Testis (tissue), 2 donors: ENCODE results near the gene ZSWIM5.

ENCODE experiments used
- POLR2A ChIP-seq: fragments of 450-650 bp; IDR thresholded peaks from one replicate; pipeline ENCODE4 v1.6.1; 2017; ENCODE audit warnings: antibody characterized with exemption, mild to moderate bottlenecking, moderate library complexity
- TF ChIP-seq, protein P1 (sequence below), 3 experiments: fragments of 450-650 bp in 2 of 3; fragments of 200-600 bp in 1 of 3; sonication (generic) in 1 of 3; IDR thresholded peaks; one replicate each; pipeline ENCODE4 v1.5.1; 2016 to 2019; ENCODE audit warnings: antibody characterized with exemption in 3 of 3, mild to moderate bottlenecking in 2 of 3, moderate library complexity in 1 of 3

DNA sequence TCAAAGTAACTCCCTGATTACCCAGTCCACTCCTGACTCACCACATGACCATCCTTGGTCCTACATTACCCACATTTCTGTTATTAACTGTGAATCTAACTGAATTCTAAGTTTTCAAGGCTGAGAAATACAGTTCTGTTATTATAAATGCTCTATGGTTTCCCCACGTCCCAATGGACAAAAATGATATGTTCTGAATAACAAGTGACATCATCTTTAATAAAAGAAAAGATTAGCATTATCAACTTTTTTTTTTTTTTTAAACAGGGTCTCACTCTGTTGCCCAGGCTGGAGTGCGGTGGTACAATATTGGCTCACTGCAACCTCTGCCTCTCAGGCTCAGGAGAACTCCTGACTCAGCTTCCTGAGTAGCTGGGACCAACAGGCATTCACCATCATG, 59.6 kb downstream of the ZSWIM5 start:
- TF ChIP-seq, protein P1, sequence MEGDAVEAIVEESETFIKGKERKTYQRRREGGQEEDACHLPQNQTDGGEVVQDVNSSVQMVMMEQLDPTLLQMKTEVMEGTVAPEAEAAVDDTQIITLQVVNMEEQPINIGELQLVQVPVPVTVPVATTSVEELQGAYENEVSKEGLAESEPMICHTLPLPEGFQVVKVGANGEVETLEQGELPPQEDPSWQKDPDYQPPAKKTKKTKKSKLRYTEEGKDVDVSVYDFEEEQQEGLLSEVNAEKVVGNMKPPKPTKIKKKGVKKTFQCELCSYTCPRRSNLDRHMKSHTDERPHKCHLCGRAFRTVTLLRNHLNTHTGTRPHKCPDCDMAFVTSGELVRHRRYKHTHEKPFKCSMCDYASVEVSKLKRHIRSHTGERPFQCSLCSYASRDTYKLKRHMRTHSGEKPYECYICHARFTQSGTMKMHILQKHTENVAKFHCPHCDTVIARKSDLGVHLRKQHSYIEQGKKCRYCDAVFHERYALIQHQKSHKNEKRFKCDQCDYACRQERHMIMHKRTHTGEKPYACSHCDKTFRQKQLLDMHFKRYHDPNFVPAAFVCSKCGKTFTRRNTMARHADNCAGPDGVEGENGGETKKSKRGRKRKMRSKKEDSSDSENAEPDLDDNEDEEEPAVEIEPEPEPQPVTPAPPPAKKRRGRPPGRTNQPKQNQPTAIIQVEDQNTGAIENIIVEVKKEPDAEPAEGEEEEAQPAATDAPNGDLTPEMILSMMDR (IDR thresholded peaks at IDR 0.05) = no peak
- no peak for TF ChIP-seq POLR2A
